ENCODE measurements around the gene ZNF611.
"Not testable (repeated sequence)": the region's sequence is repeated elsewhere in the genome, so short reads cannot be mapped to it uniquely, and the experiment has no call there.

The ZNF611 gene

GRCh38 chr19:52715902-52716301, 18.9 kb downstream of the ZNF611 start:
- DNase-seq: not testable (repeated sequence)

GRCh38 chr19:52715330-52715729, 19.5 kb downstream of the ZNF611 start:
- not testable (repeated sequence) for DNase-seq

GRCh38 chr19:52713051-52713450, 21.8 kb downstream of the ZNF611 start:
- DNase-seq: not testable (repeated sequence)

- not testable (repeated sequence) for DNase-seq
These were observed 23.2 kb downstream of the ZNF611 start for GRCh38 chr19:52711661-52712060.

- no peak for DNase-seq
These were observed 24.3 kb downstream of the ZNF611 start for GRCh38 chr19:52710538-52710937.

- not testable (repeated sequence) for DNase-seq
These were observed 29.2 kb downstream of the ZNF611 start for GRCh38 chr19:52705615-52706014.

GRCh38 chr19:52703917-52704316, 30.9 kb downstream of the ZNF611 start:
- no peak for DNase-seq

GRCh38 chr19:52700673-52701072, 34.2 kb downstream of the ZNF611 start:
- no peak for DNase-seq

- DNase-seq: not testable (repeated sequence)
These were observed 35.3 kb downstream of the ZNF611 start for GRCh38 chr19:52699555-52699954.

GRCh38 chr19:52695996-52696395, 38.8 kb downstream of the ZNF611 start:
- no peak for DNase-seq

- DNase-seq: no peak
These were observed 39.9 kb downstream of the ZNF611 start for GRCh38 chr19:52694921-52695320.

- not testable (repeated sequence) for DNase-seq
These were observed 40.6 kb downstream of the ZNF611 start for GRCh38 chr19:52694281-52694680.

- no peak for DNase-seq
These were observed 42.3 kb downstream of the ZNF611 start for GRCh38 chr19:52692431-52693008.

- DNase-seq: no peak
These were observed 43.1 kb downstream of the ZNF611 start for GRCh38 chr19:52691737-52692136.

GRCh38 chr19:52691215-52691610, 43.6 kb downstream of the ZNF611 start:
- DNase-seq: no peak

- no peak for DNase-seq
These were observed 44.3 kb downstream of the ZNF611 start for GRCh38 chr19:52690369-52691214.

- no peak for DNase-seq
These were observed 44.9 kb downstream of the ZNF611 start for GRCh38 chr19:52689843-52690368.

GRCh38 chr19:52688925-52689796, 45.7 kb downstream of the ZNF611 start:
- not testable (repeated sequence) for DNase-seq

- no peak for DNase-seq
These were observed 46.5 kb downstream of the ZNF611 start for GRCh38 chr19:52688335-52688734.

- DNase-seq: no peak
These were observed 47.2 kb downstream of the ZNF611 start for GRCh38 chr19:52687684-52688083.

GRCh38 chr19:52685811-52686210, 49.0 kb downstream of the ZNF611 start:
- DNase-seq: no peak

- not testable (repeated sequence) for DNase-seq
These were observed 53.6 kb downstream of the ZNF611 start for GRCh38 chr19:52681216-52681615.

- DNase-seq: no peak
These were observed 55.2 kb downstream of the ZNF611 start for GRCh38 chr19:52679598-52679997.
